Right atrium auricular region (tissue), 2 donors: ENCODE measurements around the gene FXYD5. TPM values are rescaled to one million over a fixed set of nuclear protein-coding genes. Genes with fewer than 3 reads are reported as not detected.

Source experiments
- DNase-seq: peaks from one replicate; pipeline ENCODE4 v3.0.0-alpha.2; 2019; ENCODE audit warnings: low spot score
- H3K27ac ChIP-seq, 2 donors: fragments of 200-600 bp; sonication (generic); 1 replicate in 1 of 2; 2 replicates in 1 of 2; pipeline ENCODE4 v1.5.1; 2016 to 2019
- H3K27me3 ChIP-seq, 2 donors: fragments of 200-600 bp; sonication (generic); one replicate each; pipeline versions ENCODE4 v1.5.1 to v1.6.0; 2017 to 2019
- H3K36me3 ChIP-seq: fragments of 200-600 bp; sonication (generic); one replicate; pipeline ENCODE4 v1.5.1; 2016
- H3K4me1 ChIP-seq, 2 donors: fragments of 200-600 bp; sonication (generic); one replicate each; pipeline versions ENCODE4 v1.5.1 to v1.6.0; 2017 to 2019
- H3K4me3 ChIP-seq, 2 donors: fragments of 200-600 bp; sonication (generic); 1 replicate in 1 of 2; 2 replicates in 1 of 2; pipeline ENCODE4 v1.5.1; 2017 to 2019; ENCODE audit warnings: mild to moderate bottlenecking in 1 of 2, moderate library complexity in 1 of 2
- H3K9me3 ChIP-seq, 2 donors: fragments of 200-600 bp; sonication (generic); one replicate each; pipeline ENCODE4 v1.5.1; 2019
- CTCF ChIP-seq, 2 donors: fragments of 200-600 bp; sonication (generic); IDR thresholded peaks; one replicate each; pipeline ENCODE4 v1.5.1; 2019; ENCODE audit warnings: antibody characterized with exemption in 2 of 2
- total RNA-seq, 2 donors: library from RNA; depleted of rRNA; stranded (reverse); fragments of >200 nt; gene quantifications; one replicate each; pipeline ENCODE4 v1.1.0, GENCODE V29; 2016

The FXYD5 gene
- total RNA-seq, 2 donors from 2014 or later, result 31.3 to 77.7 TPM

- no peak for DNase-seq
- H3K9me3 ChIP-seq, result no peaks in the 10 kb centered on the region
- no peak overlapping the region for H3K4me3 ChIP-seq
- TF ChIP-seq CTCF (IDR thresholded peaks at IDR 0.05), result no peak
- no peaks in the 10 kb centered on the region for H3K27me3 ChIP-seq
- no peaks in the 10 kb centered on the region for H3K4me1 ChIP-seq
- no peaks in the 10 kb centered on the region for H3K36me3 ChIP-seq
- H3K27ac ChIP-seq, result no peak overlapping the region
Observed at GRCh38 chr19:35199481-35199880, 44.9 kb downstream of the FXYD5 start.

- no peak overlapping the region for H3K4me3 ChIP-seq
- TF ChIP-seq CTCF (IDR thresholded peaks at IDR 0.05), result no peak
- H3K27me3 ChIP-seq, result no peaks in the 10 kb centered on the region
- DNase-seq, result no peak
- no peaks in the 10 kb centered on the region for H3K9me3 ChIP-seq
- no peak overlapping the region for H3K27ac ChIP-seq
- H3K36me3 ChIP-seq, result no peaks in the 10 kb centered on the region
- H3K4me1 ChIP-seq, result no peaks in the 10 kb centered on the region
Observed at GRCh38 chr19:35202722-35203688, 48.5 kb downstream of the FXYD5 start.

- H3K4me3 ChIP-seq, result no peak overlapping the region
- H3K27me3 ChIP-seq, result no peaks in the 10 kb centered on the region
- no peaks in the 10 kb centered on the region for H3K9me3 ChIP-seq
- no peaks in the 10 kb centered on the region for H3K4me1 ChIP-seq
- no peaks in the 10 kb centered on the region for H3K36me3 ChIP-seq
- no peak overlapping the region for H3K27ac ChIP-seq
- no peak for TF ChIP-seq CTCF (IDR thresholded peaks at IDR 0.05)
- no peak for DNase-seq
Observed at GRCh38 chr19:35204799-35205732, 50.5 kb downstream of the FXYD5 start.

- Histone ChIP-seq H3K4me1 (peaks cover 0 to under 1% of the 10 kb centered on the region in 2 donors), H3K36me3 (no peaks in the 10 kb centered on the region), H3K4me3 (no peak overlapping the region), H3K27ac (no peak overlapping the region), H3K9me3 (no peaks in the 10 kb centered on the region), H3K27me3 (no peaks in the 10 kb centered on the region)
- no peak for DNase-seq
- TF ChIP-seq CTCF (IDR thresholded peaks at IDR 0.05), result no peak
Observed at GRCh38 chr19:35205733-35206323, 51.3 kb downstream of the FXYD5 start.

- Histone ChIP-seq H3K9me3 (no peaks in the 10 kb centered on the region), H3K27ac (no peak overlapping the region), H3K36me3 (no peaks in the 10 kb centered on the region), H3K4me3 (no peak overlapping the region), H3K4me1 (peaks cover 0 to 6% of the 10 kb centered on the region in 2 donors), H3K27me3 (no peaks in the 10 kb centered on the region)
- no peak for TF ChIP-seq CTCF (IDR thresholded peaks at IDR 0.05)
- no peak for DNase-seq
Observed at GRCh38 chr19:35206379-35206778, 51.8 kb downstream of the FXYD5 start.
